ENCODE measurements around the gene P2RY8.

- TF ChIP-seq CTCF (IDR thresholded peaks at IDR 0.05) (no peak), POLR2A (IDR thresholded peaks at IDR 0.05) (no peak)
These were observed 74.3 kb downstream of the P2RY8 start for GRCh38 chrX:1462596-1463251.
